COLO829 (cell line): ENCODE measurements around the gene ANKS4B.
"Not testable (repeated sequence)": the region's sequence is repeated elsewhere in the genome, so short reads cannot be mapped to it uniquely, and the experiment has no call there.

Experiments
- DNase-seq: peaks from one replicate; pipeline ENCODE4 v3.0.0; 2012; ENCODE audit warnings: low spot score

Gene ANKS4B, protein sequence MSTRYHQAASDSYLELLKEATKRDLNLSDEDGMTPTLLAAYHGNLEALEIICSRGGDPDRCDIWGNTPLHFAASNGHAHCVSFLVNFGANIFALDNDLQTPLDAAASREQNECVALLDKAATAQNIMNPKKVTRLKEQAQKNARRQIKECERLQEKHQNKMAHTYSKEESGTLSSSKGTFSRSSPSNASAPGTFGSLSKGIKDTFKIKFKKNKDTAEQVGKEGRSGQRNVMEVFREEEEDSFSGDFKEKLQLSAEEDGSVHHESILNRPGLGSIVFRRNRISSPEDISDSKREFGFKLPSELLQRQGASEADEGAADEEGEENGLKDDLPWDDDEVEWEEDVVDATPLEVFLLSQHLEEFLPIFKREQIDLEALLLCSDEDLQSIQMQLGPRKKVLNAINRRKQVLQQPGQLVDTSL

DNA sequence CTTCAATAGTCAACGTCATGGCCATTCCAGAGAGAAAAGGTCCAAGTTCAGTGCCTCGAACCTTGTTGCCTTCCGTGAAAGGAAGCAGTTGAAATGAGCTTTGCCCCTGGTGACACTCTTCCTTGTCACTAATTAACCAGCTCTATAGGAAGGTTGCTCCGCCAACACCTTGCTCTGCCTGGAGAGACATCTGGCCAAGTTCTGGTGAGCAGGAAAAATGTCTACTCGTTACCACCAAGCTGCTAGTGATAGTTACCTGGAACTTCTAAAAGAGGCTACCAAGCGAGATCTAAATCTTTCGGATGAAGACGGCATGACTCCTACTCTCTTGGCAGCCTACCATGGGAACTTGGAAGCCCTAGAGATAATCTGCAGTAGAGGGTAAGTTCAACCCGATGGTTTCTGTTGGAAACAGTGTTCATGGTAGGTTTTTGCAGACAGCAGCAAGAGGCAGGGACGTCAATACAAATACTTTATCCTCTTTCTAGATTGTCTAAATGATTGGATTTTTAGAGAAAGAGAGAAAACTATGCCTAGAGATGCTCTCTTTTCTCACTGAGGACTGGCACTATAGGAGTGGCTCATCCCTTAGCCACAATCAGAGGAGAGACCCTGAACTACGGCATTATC lies at the start of gene ANKS4B:
ANKS4B (plus strand) TSS at position 179 of the 630 bp plus-strand sequence; CDS start at position 218, 39 bp downstream.
- DNase-seq, result no peak

DNA sequence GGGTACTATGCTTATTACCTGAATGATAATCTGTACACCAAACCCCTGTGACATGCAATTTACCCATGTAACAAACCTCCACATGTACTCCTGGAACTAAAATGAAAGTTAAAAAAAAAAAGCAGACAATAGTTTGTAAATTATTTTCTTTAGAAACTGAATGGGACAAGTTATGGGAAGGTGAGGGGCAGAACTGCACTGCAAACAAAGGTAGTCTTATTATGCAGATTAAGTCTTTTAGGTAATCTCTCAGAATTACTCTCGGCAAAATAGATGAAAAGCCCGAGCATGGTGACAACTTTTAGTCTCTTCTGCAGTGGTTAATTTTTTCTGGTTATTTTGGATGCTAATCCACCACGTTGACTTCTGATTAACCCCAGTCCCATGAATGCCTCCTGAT lies 49.5 kb upstream of the ANKS4B start:
- no peak for DNase-seq

DNA sequence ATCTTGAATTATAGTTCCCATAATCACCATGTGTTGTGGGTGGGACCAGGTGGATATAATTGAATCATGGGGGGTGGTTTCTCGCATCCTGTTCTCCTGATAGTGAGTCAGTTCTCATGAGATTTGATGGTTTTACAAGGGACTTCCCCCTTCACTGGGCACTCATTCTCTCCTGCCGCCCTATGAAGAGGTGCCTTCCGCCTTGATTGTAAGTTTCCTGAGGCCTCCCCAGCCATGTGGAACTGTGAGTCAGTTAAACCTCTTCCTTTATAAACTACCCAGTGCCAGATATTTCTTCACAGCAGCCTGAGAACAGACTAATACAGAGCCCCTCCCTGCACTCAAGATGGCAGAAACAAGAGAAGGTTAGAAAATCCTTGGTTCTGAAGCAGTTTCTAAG lies 48.7 kb upstream of the ANKS4B start:
- no peak for DNase-seq

DNA sequence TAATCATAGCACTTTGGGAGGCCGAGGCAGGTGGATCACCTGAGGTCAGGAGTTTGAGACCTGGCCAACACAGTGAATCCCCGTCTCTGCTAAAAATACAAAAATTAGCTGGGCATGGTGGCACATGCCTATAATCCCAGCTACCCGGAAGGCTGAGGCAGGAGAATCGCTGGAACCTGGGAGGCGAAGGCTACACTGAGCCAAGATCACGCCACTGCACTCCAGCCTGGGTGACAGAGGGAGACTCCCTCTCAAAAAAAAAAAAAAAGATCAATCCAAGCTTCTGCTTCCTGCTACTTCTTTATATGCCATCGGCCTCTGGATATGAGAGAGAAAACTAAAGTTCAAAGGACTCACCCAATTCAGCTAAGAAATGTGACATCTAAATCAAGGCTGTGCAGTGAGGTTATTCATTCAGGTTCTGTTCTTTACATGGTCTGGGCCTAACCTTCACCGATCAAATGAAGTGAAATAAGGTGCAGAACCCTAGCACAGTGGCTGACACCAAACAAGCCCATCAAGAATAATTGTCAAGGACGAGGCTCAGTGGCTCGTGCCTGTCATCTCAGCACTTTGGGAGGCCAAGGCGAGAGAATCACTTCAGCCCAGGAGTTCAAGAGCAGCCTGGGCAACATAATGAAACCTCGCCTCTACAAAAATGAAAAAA lies 47.7 kb upstream of the ANKS4B start:
- DNase-seq, result no peak

DNA sequence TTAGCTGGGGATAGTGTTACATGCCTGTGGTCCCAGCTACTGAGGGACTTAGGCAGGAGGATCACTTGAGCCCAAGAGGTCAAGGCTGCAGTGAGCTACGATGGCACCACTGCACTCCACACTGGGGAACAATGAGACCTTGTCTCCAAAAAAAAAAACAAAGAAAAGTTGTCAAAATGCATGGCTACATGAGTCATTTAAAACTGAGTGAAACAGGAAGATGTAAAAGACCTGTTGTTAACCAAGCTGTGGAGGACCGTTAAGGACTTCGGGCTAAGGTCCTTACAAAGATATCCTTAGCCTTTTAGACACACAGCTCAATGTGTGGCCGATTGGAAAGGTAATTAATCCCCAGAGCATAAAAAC lies 47.2 kb upstream of the ANKS4B start:
- peak; percentile 68 for DNase-seq

DNA sequence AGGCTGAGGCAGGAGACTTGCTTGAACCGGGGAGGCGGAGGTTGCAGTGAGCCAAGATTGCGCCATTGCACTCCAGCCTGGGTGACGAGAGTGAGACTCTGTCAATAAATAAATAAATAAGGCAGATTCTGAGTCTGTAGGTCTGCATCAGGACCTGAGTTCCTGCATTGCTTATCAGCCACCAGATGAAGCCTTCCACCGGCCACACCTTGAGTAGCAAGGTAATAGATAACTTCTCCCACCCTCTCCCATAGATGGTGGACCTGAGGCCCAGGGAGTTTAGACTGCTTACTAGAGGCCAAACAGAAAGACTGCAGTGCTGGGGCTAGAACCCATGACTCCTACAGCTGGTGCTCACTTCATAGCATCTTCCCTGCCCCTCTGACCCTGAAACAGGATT lies 44.2 kb upstream of the ANKS4B start:
- no peak for DNase-seq

DNA sequence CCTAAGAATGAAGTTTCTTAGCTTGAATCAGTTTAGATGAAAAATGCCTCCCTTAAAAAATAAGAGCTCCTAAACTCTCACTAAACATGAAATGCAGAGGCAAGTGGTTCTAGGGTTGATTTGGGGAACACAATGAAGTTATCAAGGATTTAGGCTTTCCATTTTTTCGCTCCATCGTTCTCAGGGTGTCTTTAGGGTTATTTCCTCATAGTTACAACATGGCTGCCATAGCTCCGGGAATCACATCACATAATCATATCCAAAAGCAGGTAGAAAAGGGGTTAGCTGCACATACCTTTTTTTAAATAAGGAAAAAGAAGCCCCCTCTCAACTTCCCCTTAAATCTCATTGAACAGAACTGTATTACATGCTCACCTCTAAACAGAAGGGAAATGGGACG lies 43.5 kb upstream of the ANKS4B start:
- DNase-seq, result no peak

DNA sequence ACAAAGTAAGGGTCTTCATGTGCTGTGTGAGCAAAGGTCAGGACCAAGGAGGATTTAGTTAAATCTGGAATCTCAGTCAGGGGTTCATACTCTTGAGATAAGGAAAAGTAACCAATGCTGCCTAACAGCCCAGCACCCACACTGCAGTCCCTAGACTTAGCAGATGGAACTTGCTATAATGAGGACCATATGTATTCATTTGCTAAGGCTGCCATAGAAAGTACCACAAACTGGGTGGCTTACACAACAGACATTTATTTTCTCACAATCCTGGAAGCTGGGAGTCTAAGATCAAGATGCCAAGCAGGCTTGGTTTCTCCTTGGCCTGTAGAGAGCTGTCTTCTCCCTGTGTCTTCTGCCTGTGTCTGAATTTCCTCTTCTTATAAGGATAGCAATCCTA lies 42.9 kb upstream of the ANKS4B start:
- no peak for DNase-seq

DNA sequence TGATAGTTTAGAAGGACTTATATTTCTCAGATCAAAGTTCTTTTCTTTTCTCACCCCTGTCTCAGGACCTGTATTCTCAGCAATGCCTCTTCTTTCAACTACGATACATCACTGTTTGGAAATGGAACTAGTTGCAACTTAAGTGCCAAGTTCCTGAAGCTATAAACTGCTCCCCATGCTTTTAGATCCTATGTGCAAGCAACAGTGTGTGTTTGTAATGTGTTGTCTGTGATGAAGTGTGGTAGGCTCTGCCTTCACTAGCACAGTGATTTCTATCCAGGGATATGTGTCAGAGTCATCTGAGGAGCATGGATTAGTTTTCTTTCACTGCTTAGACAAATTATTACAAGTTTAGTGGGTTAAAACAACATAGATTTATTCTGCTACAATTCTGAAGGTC lies 40.5 kb upstream of the ANKS4B start:
- no peak for DNase-seq

DNA sequence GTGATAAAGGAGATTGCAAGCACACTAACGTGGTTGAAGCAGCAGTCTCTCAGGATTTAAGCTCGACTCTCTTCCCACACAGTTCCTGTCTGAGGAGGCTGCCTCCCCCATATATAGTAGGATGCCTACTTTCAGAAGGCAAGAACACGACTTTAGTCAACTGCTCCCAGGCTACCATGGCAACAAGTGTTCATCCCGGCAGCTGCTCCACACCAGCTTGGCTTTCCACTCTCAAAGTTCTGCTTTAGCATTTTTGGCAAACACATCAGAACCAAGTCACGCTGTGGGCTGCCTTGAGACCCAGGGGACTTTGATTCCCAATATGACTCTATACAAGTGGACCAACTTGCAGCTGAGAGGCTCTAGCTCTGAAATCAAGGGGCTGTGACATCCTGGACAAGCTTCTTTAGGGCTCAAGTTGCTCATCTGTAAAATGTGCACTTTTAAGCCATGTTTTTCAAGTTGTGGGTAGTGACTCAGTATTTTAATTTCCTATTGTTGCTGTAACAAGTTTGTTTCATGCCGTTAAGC lies 38.7 kb upstream of the ANKS4B start:
- DNase-seq, result no peak

DNA sequence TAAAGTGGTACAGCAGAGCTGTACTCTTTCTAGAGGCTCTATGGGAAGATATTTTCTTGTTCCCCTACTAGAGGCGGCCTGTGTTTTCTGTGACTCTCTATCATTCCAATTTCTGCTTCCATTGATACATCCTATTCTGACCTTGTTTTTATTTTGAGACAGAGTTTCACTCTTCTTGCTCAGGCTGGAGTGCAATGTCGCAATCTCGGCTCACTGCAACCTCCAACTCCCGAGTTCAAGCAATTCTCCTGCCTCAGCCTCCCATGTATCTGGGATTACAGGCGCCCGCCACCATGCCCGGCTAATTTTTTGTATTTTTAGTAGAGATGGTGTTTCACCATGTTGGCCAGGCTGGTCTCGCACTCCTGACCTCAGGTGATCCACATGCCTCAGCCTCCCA lies 38.2 kb upstream of the ANKS4B start:
- not testable (repeated sequence) for DNase-seq

DNA sequence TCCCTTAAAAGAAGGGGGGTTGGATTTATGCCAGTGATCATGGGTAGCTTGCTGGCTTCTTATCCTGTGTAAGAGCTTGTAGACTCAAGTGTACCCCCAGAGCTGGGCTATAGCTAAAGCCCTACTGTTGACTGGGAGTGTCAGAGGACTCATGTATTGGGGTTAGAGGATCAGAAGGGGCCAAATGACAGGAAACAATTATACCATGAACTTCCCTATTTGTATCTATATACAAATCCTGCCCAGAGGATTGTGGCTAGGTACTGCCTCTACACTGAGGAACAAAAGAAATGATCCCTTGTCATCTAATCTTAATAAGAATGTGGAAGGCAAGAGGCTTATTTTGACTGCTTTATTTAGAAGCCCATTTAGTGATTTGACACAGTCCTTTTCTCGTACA lies 36.4 kb upstream of the ANKS4B start:
- no peak for DNase-seq

DNA sequence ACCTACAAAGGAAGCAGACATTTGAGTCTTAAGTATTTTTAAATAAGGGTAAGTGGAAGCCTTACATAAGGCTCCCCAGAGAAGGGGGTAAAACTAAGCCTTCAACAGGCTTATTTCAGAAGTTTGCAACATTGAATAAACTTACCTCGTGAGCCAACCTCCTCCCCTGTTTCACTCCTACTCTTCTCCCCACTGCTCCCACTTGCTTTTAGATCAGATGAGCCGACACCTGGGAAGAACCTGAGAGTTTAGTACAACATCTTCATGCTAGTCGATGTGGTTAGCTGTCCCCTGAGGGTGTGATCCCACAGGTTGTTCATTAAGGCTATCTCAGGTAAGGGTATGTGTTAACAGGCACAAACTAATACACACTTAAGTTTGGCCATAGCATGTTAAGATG lies 35.9 kb upstream of the ANKS4B start:
- no peak for DNase-seq

DNA sequence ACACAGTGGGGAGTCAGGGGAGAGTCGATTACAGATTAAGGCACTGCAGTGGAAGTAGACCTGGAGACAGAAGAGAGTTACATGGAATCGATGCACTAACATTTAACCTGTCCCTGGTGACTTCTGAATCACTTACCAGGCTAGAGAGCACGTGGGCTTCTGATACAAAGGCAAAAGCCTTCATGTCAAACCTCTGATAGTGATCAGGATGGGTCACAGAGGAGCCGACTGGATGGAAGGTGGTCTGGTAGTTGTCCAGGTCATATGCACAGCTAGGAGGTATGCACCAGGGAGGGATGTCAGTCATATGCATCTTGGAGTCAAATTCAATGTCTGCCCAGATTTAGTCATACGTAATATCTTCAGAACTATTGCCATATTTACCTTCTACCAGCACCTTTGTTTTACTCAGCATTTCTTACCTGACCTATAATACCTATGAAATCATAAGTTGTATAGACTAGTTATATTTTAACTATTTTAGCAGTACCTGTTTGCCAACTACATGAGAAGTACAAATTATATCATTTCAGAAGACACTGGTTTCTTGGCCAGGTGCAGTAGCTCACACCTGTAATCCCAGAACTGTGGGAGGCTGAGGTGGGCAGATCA lies 33.8 kb upstream of the ANKS4B start:
- no peak for DNase-seq

DNA sequence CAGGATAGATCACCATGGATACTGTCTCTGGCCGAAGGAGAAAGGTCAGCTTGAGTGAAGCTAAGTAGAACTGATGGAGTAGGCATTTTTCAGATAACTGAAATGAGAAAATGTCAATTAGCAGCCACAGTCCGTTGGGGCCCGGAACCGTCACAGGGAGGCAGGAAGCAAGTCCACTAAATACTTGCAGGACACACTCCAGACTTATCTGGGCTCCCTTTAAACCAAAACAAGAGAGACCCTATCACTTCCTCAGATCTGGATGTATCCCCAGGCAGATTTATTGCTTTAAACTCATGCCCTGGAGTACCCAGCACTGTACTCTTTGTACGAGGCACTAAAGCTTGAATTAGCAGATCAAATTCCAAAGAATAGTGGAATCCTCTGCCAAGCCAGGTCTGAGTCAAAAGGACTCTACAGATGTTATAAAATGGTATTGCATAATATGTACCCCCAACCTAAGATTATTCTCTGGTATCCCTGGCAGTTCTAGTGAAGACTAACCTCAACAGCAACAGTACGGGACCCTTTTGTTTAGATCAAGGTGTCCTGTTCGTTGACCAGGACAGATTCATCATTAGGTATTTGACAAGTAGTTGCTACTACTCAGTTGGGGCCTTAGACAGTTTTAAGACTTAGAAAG lies 30.2 kb upstream of the ANKS4B start:
- DNase-seq, result no peak

DNA sequence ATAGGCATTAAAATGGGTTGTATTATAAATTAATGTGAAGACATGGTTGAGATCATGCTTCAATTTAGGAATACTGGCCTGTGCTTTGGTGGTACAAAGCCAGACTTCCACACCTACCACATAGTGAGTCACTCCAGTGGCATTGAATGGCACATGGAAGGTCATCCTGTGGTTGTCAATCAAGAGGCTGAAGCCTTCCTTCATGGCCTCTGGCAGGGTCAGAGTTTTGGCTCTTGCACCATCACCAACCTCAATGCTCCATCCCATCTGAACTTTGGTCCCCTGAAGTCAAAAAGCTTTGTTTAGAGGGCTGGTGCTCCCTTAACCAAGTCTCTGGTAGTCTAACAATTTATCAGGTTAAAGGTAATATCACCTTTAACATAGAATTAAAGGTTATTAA lies 28.2 kb upstream of the ANKS4B start:
- no peak for DNase-seq

DNA sequence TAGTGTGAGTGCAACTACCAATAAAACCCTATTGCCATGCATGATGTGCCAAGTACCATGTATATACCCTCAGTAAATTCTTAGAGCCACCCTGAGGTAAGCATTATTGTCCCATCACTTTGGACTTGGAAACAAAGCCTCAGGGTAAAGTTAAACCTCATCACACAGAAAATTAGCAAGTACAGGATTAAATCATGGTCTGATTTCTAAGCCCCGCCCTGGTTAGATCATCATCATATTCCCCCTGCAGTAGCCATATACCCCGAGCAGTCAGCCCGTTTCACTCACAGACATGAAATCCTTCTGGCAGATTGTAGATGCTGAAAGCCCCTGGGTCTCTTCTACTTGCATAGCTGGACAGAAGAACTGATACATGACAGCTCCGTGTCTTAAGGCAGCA lies 26.9 kb upstream of the ANKS4B start:
- DNase-seq, result no peak

DNA sequence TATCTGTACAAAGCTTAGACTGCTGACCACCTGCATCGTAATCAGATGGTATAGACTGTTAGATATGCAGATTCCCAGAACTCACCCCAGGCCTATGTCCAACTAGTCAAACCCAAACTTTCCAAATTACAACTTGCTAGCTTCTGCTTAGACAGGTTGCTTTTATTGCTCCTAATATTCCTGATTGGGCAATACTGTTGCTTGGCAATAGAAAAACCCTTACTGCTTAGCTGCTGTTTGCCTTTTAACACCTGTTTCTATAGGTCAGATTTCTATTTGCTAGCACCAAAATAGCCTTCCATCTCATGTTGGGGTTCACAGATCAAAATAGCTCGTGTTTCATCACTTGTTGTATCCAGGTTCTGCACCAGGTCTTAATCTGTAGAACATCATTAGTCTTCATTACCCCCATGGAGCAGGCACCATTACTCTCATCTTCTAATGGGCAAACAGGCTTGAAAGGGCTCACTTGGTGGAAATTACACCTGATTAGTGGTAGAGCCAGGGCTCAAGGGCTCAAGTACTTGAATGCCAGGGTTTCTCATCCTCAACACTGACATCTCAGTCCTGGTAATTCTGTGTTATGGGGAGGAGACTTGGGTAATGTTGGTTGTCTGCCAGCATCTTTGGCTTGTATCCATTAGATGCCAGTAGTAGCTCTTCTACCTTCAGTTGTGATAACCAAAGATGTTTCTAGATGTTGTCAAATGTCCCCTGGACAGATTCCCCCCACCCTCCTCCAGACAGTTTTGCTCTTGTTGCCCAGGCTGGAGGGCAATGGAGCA lies 24.9 kb upstream of the ANKS4B start:
- DNase-seq, result no peak

DNA sequence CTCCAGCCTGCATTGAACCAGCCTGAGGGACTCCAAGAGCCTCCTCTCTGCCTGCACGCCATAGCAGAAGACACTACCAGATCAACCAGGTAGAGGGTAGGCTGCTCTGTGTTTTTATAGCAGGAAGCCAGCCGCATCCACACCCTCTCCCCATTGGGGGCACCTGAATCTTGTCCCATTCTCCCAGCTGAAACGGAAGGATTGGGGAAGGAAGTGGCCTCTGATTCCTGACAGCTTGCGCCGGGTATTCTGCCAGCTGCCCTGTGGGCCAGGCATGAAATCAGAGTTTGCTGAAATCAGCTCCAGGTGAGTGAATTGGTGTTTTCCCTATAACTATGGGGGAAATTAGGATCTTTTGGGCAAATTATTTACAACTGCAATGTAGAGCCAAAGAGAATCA lies 22.0 kb upstream of the ANKS4B start, which contains the start of gene ZP2:
ZP2 (minus strand) TSS at position 89 of the 400 bp plus-strand sequence; CDS start at position 62, 27 bp downstream.
- DNase-seq, result no peak

DNA sequence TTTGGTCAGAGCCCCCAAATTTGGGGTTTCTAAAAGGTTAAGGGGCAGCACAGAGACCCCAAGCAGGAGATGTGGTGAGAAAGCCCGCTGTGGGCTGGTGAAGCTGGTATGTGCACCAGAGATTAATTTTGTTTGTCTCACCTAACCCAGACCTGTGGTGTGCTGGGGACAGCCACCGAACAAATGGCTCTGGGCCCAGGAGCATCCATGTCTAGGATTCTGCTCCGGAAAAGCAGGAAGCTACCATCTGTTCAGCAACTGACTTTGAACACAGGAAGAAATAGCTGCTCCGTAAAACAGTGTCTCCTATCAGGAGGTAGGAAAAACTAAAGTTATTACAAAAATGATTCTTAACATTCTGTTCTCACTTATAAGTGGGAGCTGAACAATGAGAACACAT lies 19.4 kb upstream of the ANKS4B start:
- DNase-seq, result no peak

DNA sequence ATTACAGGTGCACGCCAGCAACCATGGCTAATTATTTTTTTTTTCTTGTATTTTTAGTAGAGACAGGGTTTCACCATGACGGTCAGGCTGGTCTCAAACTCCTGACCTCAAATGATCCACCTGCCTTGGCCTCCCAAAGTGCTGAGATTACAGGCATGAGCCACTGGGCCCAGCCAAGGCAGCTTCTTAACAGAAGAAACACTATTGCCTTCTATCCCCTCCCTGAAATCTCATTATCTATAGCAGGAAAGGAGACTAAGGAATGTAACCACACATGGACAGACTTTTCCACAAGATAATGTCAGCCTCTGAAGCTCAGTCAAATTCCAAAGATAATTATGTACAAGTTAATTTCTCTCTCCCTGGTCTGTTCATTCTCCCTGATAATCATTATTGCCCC lies 16.4 kb upstream of the ANKS4B start:
- no peak for DNase-seq
